Fibroblast of pulmonary artery (primary cell): ENCODE results near the gene GNAL.

Experiments
- DNase-seq: peaks from one replicate; pipeline ENCODE4 v3.0.0-alpha.2; 2010; ENCODE audit warnings: low read depth
- H3K4me3 ChIP-seq: replicated peaks from 2 replicates; pipeline ENCODE4 v1.5.1; 2011; ENCODE audit warnings: low read depth, mild to moderate bottlenecking, control low read depth, low read length, moderate library complexity
- CTCF ChIP-seq: IDR thresholded peaks from 2 replicates; pipeline ENCODE4 v1.5.1; 2011; ENCODE audit warnings: mild to moderate bottlenecking, control low read depth, low read length, inconsistent platforms; ENCODE audit errors: missing control alignments

The GNAL gene

DNA sequence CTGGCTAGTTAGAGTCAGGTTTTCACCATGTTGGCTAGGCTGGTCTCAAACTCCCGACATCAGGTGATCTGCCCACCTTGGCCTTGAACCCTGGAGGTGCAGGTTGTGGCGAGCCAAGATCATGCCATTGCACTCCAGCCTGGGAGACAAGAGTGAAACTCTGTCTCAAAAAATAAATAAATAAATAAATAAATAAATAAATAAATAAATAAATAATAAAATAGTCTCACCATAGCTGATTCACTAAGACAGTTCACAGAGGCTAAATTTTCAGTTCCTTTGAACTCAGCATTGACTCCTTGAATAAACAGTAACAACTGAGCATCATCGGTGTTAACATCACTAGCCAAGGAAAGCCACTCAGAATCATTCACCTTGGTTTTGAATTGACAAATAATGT is 32.7 kb downstream of the GNAL start:
- DNase-seq = no peak
- H3K4me3 ChIP-seq = no peak overlapping the region
- TF ChIP-seq CTCF = no peak

GRCh38 chr18:11724781-11725180 is 35.7 kb downstream of the GNAL start:
- no peak for TF ChIP-seq CTCF
- no peak for DNase-seq
- no peak overlapping the region for H3K4me3 ChIP-seq

GRCh38 chr18:11726556-11726955 is 37.5 kb downstream of the GNAL start:
- no peak for DNase-seq
- no peak overlapping the region for H3K4me3 ChIP-seq
- TF ChIP-seq CTCF = no peak

DNA sequence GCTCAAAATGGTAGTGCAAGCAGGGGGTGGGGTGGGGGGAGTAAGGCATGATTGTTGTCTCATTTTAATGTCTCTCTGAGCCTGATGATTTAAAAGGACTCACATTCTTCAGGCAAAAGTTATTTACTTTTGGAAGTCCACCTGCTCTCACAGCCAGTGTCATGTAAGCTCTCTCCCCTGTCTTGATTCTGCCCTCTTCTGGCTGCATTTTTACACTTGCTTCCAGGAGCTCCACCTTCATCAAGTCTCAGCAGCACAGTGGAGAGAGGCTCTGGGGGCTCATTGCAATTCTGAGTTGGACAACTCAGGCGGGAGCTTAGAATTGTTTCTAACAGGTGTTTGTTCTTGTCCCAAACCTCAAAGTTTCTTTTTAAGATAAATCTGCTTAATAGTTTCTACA is 39.2 kb downstream of the GNAL start:
- peak; percentile 18 for TF ChIP-seq CTCF
- H3K4me3 ChIP-seq = no peak overlapping the region
- DNase-seq = peak; percentile 25

- no peak for TF ChIP-seq CTCF
- no peak overlapping the region for H3K4me3 ChIP-seq
- DNase-seq = no peak
These were observed 40.5 kb downstream of the GNAL start for GRCh38 chr18:11729556-11729955.

- peak overlapping the region; percentile 19 for H3K4me3 ChIP-seq
- TF ChIP-seq CTCF = peak; percentile 75
- DNase-seq = peak; percentile 67
These were observed 44.0 kb downstream of the GNAL start for GRCh38 chr18:11733031-11733430.

DNA sequence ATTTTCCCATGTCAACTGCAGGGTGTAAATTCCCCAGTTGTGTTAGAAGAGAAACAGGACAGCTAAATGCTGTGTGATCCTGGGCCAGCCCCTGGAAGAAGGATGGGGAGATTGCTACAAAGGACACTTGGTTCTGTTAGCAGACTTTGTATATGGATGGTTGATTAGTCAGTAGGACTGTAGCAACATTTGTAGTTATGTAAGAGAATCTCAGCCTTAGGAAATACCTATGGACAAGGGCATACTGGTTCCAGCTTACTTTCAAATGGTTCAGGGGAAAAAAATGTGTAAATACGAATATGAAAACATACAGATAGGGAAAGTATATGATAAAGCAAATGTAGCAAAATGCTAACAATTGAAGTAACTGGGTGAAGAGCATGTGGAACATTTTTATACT is 47.6 kb downstream of the GNAL start:
- TF ChIP-seq CTCF = no peak
- DNase-seq = peak; percentile 10
- no peak overlapping the region for H3K4me3 ChIP-seq
